Thoracic aorta (tissue), 2 donors: Measurements from ENCODE around the gene LYSMD2. TPM values are rescaled to one million over a fixed set of nuclear protein-coding genes. Genes with fewer than 3 reads are reported as not detected.

ENCODE experiments used
- ATAC-seq: fragments of 150-250 bp; one replicate; pipeline ENCODE4 v1.8.0; 2017; ENCODE audit warnings: low read depth; ENCODE audit not compliant: insufficient number of reproducible peaks, low FRiP score
- DNase-seq: peaks from one replicate; pipeline ENCODE4 v3.0.0-alpha.2; 2020; ENCODE audit warnings: low spot score
- H3K27ac ChIP-seq, 2 donors: fragments of 200-600 bp; sonication (generic); 1 replicate in 1 of 2; 2 replicates in 1 of 2; pipeline ENCODE4 v1.5.1; 2016; ENCODE audit warnings: mild to moderate bottlenecking in 2 of 2, moderate library complexity in 2 of 2
- H3K27me3 ChIP-seq: fragments of 200-600 bp; sonication (generic); replicated peaks from 2 replicates; pipeline ENCODE4 v1.6.0; 2016; ENCODE audit warnings: mild to moderate bottlenecking; ENCODE audit not compliant: insufficient read depth
- H3K36me3 ChIP-seq: fragments of 200-600 bp; sonication (generic); one replicate; pipeline ENCODE4 v1.5.1; 2016
- H3K4me1 ChIP-seq, 2 donors: fragments of 200-600 bp; sonication (generic); 1 replicate in 1 of 2; 2 replicates in 1 of 2; pipeline versions ENCODE4 v1.5.1 to v1.6.0; 2016; ENCODE audit warnings: low read depth in 2 of 2, mild to moderate bottlenecking in 1 of 2; ENCODE audit not compliant: control insufficient read depth in 1 of 2
- H3K4me3 ChIP-seq: fragments of 200-600 bp; sonication (generic); 2 replicates; pipeline ENCODE4 v1.5.1; 2016; ENCODE audit warnings: mild to moderate bottlenecking
- H3K9me3 ChIP-seq: fragments of 200-600 bp; sonication (generic); 2 replicates; pipeline ENCODE4 v1.5.1; 2016
- CTCF ChIP-seq: fragments of 200-600 bp; sonication (generic); IDR thresholded peaks from one replicate; pipeline ENCODE4 v1.5.1; 2019; ENCODE audit warnings: antibody characterized with exemption
- total RNA-seq, 2 donors: library from RNA; depleted of rRNA; stranded (reverse); fragments of >200 nt; gene quantifications; one replicate each; pipeline versions ENCODE4 v1.1.0 to v1.2.3, GENCODE V29; 2016

LYSMD2 gene
- total RNA-seq, 2 donors from 2014 or later, result 16.8 to 21.8 TPM

GRCh38 chr15:51709031-51709430 is 28.4 kb downstream of the LYSMD2 start:
- no peak for TF ChIP-seq CTCF
- Histone ChIP-seq H3K27ac (no peak overlapping the region), H3K9me3 (no peaks in the 10 kb centered on the region), H3K36me3 (no peaks in the 10 kb centered on the region), H3K27me3 (no peaks in the 10 kb centered on the region), H3K4me3 (no peak overlapping the region), H3K4me1 (no peaks in the 10 kb centered on the region)
- DNase-seq (no peak), ATAC-seq (no peak)

DNA sequence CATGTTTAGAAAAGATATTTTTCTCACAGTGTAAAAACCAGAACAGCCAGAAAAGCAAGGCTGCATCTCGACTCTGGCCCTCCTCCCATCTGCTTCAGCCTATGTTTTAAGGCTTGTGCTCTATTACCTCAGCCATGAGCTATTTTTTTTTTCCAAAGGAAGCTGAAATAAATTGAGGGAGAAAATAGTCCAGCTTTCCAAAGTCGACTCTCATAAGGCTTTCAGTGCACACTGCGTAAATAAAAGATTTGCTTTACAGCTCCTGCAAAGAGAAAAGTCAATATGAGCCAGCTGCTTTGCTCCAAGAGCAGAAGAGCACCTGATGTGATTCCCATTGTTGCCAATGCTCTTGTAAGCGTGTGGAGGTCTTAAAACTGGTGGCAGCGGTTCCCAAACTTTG is 29.4 kb downstream of the LYSMD2 start:
- no peaks in the 10 kb centered on the region for H3K9me3 ChIP-seq
- no peak for ATAC-seq
- H3K36me3 ChIP-seq, result no peaks in the 10 kb centered on the region
- no peak overlapping the region for H3K27ac ChIP-seq
- H3K4me3 ChIP-seq, result no peak overlapping the region
- H3K27me3 ChIP-seq, result no peaks in the 10 kb centered on the region
- no peak for TF ChIP-seq CTCF
- H3K4me1 ChIP-seq, result no peaks in the 10 kb centered on the region
- DNase-seq, result no peak

DNA sequence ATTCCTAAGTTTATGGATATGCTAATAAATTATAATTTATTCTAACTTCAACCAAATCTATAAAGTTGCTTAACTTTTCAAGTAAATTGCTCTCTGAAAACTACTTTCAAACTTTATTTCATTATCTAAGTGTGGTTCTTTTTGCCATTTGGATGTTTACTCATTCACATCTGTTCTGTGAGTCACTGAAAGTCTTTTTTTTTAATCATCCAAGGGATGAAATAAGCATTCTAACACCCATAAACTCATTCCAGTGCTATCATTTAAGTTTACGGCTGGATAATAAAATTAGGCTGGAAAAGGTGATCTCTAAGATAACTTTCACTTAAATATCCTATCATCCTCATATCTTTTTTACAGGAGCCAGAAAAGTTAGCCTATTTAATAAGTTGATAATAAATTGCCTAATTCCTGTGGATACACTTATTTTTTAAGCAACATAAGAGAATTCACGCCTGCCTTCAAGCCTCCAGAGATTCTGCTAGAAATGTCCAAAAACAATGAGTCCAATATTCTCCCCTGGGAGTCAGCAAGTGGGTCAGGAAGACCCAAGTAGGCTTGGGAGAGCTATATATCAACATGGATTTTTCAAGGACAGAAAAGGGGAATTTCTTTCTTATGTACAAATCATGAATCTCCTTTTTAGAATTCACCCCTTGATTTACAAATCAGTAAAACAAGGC is 30.4 kb downstream of the LYSMD2 start:
- H3K4me1 ChIP-seq, result no peaks in the 10 kb centered on the region
- ATAC-seq, result no peak
- no peaks in the 10 kb centered on the region for H3K27me3 ChIP-seq
- H3K9me3 ChIP-seq, result no peaks in the 10 kb centered on the region
- TF ChIP-seq CTCF, result no peak
- H3K36me3 ChIP-seq, result no peaks in the 10 kb centered on the region
- no peak for DNase-seq
- no peak overlapping the region for H3K27ac ChIP-seq
- no peak overlapping the region for H3K4me3 ChIP-seq

DNA sequence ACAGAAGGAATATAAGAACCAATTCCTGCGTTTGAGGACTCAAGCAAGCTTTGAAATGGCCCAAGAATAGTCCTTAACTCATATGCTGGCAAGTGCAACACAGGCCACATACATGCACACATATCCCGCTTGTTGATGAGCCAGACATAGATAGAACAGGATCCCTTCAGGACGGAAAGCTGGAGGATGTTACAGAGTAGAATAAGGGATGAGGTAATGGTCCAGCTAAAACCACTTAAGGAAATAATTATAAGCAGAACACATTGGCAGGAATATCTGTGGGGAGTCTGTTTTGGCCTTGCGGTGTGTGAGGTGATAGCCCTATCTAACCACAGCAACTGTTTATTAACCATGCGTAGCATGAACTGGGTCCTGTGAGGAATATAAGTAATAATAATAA is 31.2 kb downstream of the LYSMD2 start:
- H3K9me3 ChIP-seq, result no peaks in the 10 kb centered on the region
- H3K4me3 ChIP-seq, result no peak overlapping the region
- no peaks in the 10 kb centered on the region for H3K4me1 ChIP-seq
- no peak for DNase-seq
- ATAC-seq, result no peak
- H3K27me3 ChIP-seq, result no peaks in the 10 kb centered on the region
- TF ChIP-seq CTCF, result no peak
- no peaks in the 10 kb centered on the region for H3K36me3 ChIP-seq
- no peak overlapping the region for H3K27ac ChIP-seq

DNA sequence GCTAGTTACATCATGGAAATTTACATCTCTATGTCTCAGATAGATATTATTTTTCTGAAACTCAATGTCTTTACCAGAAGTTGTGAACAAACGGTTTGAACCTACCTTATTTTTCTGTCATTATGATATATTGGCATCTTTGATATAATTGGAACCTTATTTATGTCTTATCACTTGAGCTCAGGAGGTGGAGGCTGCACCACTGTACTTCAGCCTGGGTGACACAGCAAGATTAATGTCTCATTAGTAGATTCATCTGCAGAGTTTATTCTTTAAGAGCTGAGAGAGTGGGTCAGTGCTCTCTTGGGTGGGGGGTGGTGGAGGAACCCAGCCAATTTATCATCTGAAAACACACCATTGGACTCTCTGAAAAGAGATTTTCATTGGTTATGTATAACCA is 34.7 kb downstream of the LYSMD2 start:
- Histone ChIP-seq H3K36me3 (no peaks in the 10 kb centered on the region), H3K4me3 (no peak overlapping the region), H3K27ac (no peak overlapping the region), H3K27me3 (no peaks in the 10 kb centered on the region), H3K4me1 (no peaks in the 10 kb centered on the region), H3K9me3 (no peaks in the 10 kb centered on the region)
- DNase-seq (no peak), ATAC-seq (no peak)
- no peak for TF ChIP-seq CTCF
